HepG2 (cell line): ENCODE results near the gene EDN2. TPM values are rescaled to one million over a fixed set of nuclear protein-coding genes. Genes with fewer than 3 reads are reported as not detected.

ENCODE experiments used
- ATAC-seq: fragments of 200-7000 bp; cut with Tn5 transposase; 3 replicates; pipeline ENCODE4 v1.9.1; 2020; ENCODE audit warnings: mild to moderate bottlenecking, moderate library complexity
- BruUV-seq: library from RNA; stranded (reverse); fragments of 400-500 nt; replicated peaks from 2 replicates; lab custom pipeline; 2021; lab: Mats Ljungman, UMichigan
- CTCF ChIA-PET: fragments of 300-600 bp; formaldehyde crosslinking; extraction: SDS; loops from one replicate; lab custom pipeline; 2021; ENCODE audit warnings: low total read pairs, inconsistent platforms, low intra/inter-chr PET ratio; lab: Yijun Ruan, JAX
- POLR2A ChIA-PET: fragments of 350-600 bp; sonication (Branson Sonifier 250); formaldehyde crosslinking; loops from one replicate; lab custom pipeline; 2020; ENCODE audit warnings: antibody characterized with exemption, inconsistent platforms; lab: Yijun Ruan, JAX
- DNase-seq: peaks from one replicate; pipeline ENCODE4 v3.0.0-alpha.2; 2015; ENCODE audit warnings: low spot score
- FAIRE-seq: peaks from 3 replicates; lab custom pipeline; 2011; peaks lifted over from hg19 to GRCh38; lab: Jason Lieb, UNC
- H2AFZ ChIP-seq: one replicate; pipeline ENCODE4 v1.6.1; 2011; ENCODE audit warnings: low read length, inconsistent platforms
- H3K27ac ChIP-seq: fragments of 300-600 bp; 3 replicates; pipeline ENCODE4 v1.8.0; 2011; ENCODE audit warnings: mixed run types, mild to moderate bottlenecking, mixed read lengths, low read length, inconsistent platforms; ENCODE audit not compliant: insufficient read depth; ENCODE audit errors: extremely low read length
- H3K27me3 ChIP-seq, 2 experiments: fragments of 200-600 bp in 1 of 2; 2 replicates in 1 of 2; 3 replicates in 1 of 2; pipeline versions ENCODE4 v1.6.0 to v1.8.0; 2011; ENCODE audit warnings: low read length in 2 of 2, mild to moderate bottlenecking in 2 of 2, moderate library complexity in 2 of 2, inconsistent platforms in 1 of 2; ENCODE audit not compliant: insufficient read depth in 2 of 2, control insufficient read depth in 1 of 2
- H3K36me3 ChIP-seq, 2 experiments: fragments of 200-600 bp in 1 of 2; replicated peaks in 1 of 2; 2 replicates in 1 of 2; 3 replicates in 1 of 2; pipeline versions ENCODE4 v1.5.1 to v1.8.0; 2011; ENCODE audit warnings: low read length in 2 of 2, inconsistent platforms in 1 of 2; ENCODE audit not compliant: insufficient read depth in 2 of 2, control insufficient read depth in 1 of 2
- H3K4me1 ChIP-seq: 2 replicates; pipeline ENCODE4 v1.5.1; 2012; ENCODE audit warnings: low read length, inconsistent platforms; ENCODE audit not compliant: insufficient read depth
- H3K4me2 ChIP-seq: 2 replicates; pipeline ENCODE4 v1.6.0; 2011; ENCODE audit warnings: low read depth, low read length, inconsistent platforms
- H3K4me3 ChIP-seq, 3 experiments: fragments of 200-600 bp in 1 of 3; sonication (generic), shearing (Covaris generic) in 1 of 3; replicated peaks in 1 of 3; 2 replicates each; pipeline ENCODE4 v1.5.1; 2011 to 2016; ENCODE audit warnings: low read length in 3 of 3, inconsistent platforms in 2 of 3, low read depth in 2 of 3, mild to moderate bottlenecking in 2 of 3, control low read depth in 1 of 3, mixed read lengths in 1 of 3; ENCODE audit not compliant: insufficient read depth in 1 of 3
- H3K79me2 ChIP-seq: one replicate; pipeline ENCODE4 v1.6.1; 2011; ENCODE audit warnings: low read length, inconsistent platforms; ENCODE audit not compliant: insufficient read depth
- H3K9ac ChIP-seq: 2 replicates; pipeline ENCODE4 v1.6.0; 2011; ENCODE audit warnings: mild to moderate bottlenecking, low read depth, low read length, inconsistent platforms; ENCODE audit not compliant: insufficient read depth
- H3K9me3 ChIP-seq: 2 replicates; pipeline ENCODE4 v1.5.1; 2012; ENCODE audit warnings: mild to moderate bottlenecking, low read length
- H4K20me1 ChIP-seq: 2 replicates; pipeline ENCODE4 v1.6.0; 2011; ENCODE audit warnings: inconsistent platforms, mild to moderate bottlenecking, low read length, moderate library complexity; ENCODE audit not compliant: insufficient read depth
- FOXP1 ChIP-seq, 2 experiments: fragments of 450-650 bp in 1 of 2; IDR thresholded peaks; 2 replicates each; pipeline ENCODE4 v1.6.1; 2017 to 2018; ENCODE audit warnings: antibody characterized with exemption in 1 of 2
- KAT8 ChIP-seq: IDR thresholded peaks from 2 replicates; pipeline ENCODE4 v1.6.1; 2016; ENCODE audit warnings: missing genetic modification reagents, missing compliant biosample characterization
- MAF1 ChIP-seq: sonication (generic); formaldehyde crosslinking; IDR thresholded peaks from 2 replicates; pipeline ENCODE4 v1.5.0; 2020; ENCODE audit warnings: missing genetic modification reagents, borderline replicate concordance
- NR2F2 ChIP-seq: IDR thresholded peaks from 2 replicates; pipeline ENCODE4 v1.6.1; 2012; ENCODE audit warnings: low read depth, inconsistent platforms, borderline replicate concordance
- SMAD3 ChIP-seq: sonication (generic); formaldehyde crosslinking; IDR thresholded peaks from 2 replicates; pipeline ENCODE4 v1.4.0; 2020; ENCODE audit warnings: missing genetic modification reagents
- SRF ChIP-seq: IDR thresholded peaks from 2 replicates; pipeline ENCODE4 v1.6.1; 2011; ENCODE audit warnings: mild to moderate bottlenecking, low read depth, low read length, moderate library complexity
- ZNF318 ChIP-seq: sonication (generic); formaldehyde crosslinking; IDR thresholded peaks from 2 replicates; pipeline ENCODE4 v1.4.0; 2020; ENCODE audit warnings: mild to moderate bottlenecking, missing genetic modification reagents
- WGBS: methylation state at CpG from one replicate; pipeline ENCODE4 v1.1.6; 2017; ENCODE audit warnings: low lambda C conversion rate; 5-methylcytosine and 5-hydroxymethylcytosine counted together
- in situ Hi-C: cut with HindIII; loops from 2 replicates; pipeline ENCODE4 v1.10.0; 2017; ENCODE audit warnings: low pct_unique_long_range_greater_than_20kb; ENCODE audit not compliant: extremely low pct_ligation_motif_present
- intact Hi-C: fragments of 100-400 bp; cut with micrococcal nuclease; formaldehyde crosslinking; loops from one replicate; pipeline ENCODE4 v1.10.0; 2022; ENCODE audit not compliant: unreplicated experiment
- polyA plus RNA-seq, 8 experiments: library from polyadenylated mRNA; depleted of rRNA in 3 of 8; stranded (reverse) in 7 of 8; unstranded in 1 of 8; fragments of >200 nt; fragmentation: Illumina TruSeq in 4 of 8; extraction: Trizol in 4 of 8; gene quantifications; 2 replicates each; pipeline versions ENCODE4 v1.2.1 to v1.2.3, GENCODE V29; 2011 to 2016; ENCODE audit warnings: low read depth in 4 of 8, missing spikeins in 1 of 8, mixed read lengths in 1 of 8; ENCODE audit not compliant: insufficient read depth in 1 of 8
- total RNA-seq, 5 experiments: library from RNA; depleted of rRNA; stranded (reverse); fragments of >200 nt; fragmentation: Illumina TruSeq; extraction: Trizol; gene quantifications; 2 replicates each; pipeline ENCODE4 v1.2.3, GENCODE V29; 2016; ENCODE audit warnings: low read depth in 1 of 5
- TF ChIP-seq, protein P1 (sequence below): sonication (generic); formaldehyde crosslinking; IDR thresholded peaks from 2 replicates; pipeline ENCODE4 v1.5.1; 2020; ENCODE audit warnings: mild to moderate bottlenecking, missing genetic modification reagents, moderate library complexity
- TF ChIP-seq, protein P2 (sequence below): sonication (generic); formaldehyde crosslinking; IDR thresholded peaks from 2 replicates; pipeline ENCODE4 v1.8.0; 2022; ENCODE audit warnings: missing genetic modification reagents, mild to moderate bottlenecking, moderate library complexity, borderline replicate concordance

The EDN2 gene
- total and polyA plus RNA-seq, 2 of the 13 experiments (the other 11 are each of a cell fraction or from before 2014, with no cell fraction given), result not detected

DNA sequence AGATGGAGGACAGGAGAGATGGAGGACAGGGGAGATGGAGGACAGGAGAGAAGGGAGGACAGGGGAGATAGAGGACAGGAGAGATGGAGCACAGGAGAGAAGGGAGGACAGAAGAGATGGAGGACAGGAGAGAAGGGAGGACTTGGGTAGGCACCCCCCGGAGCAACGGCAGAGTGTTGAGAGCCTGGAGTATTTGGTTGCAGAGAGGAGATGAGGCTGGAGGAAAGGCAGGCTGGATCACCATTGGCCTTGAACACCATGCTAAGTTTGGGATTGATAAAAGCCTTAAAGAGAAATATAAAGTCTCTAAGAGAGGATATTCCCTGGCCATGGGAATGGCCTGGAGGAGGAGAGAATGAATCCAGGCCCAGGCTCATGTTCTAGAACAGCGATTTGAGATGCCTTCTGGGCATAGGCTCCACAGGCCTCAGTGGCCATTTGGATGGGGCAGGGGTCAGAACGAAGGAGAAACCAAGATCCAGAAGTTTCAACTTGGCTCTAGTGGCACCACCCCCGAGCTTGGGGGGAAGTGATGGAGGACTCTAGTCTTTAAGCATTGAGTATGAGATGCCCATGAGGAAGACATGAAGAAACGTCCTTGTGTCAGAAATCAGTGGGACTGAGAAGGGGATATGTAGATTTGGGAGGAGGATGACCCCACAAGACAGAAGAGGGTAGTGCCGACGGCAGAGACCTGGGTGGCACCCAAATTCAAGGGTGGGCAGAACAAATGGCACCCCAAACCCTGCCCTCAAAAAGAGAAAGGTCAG lies 47.9 kb upstream of the EDN2 start:
- WGBS, result 6% methylated on average over 8 of the region's 8 CpGs
- H3K9ac ChIP-seq, result no peak overlapping the region
- H2AFZ ChIP-seq, result no peak overlapping the region
- FAIRE-seq (no peak), ATAC-seq (no peak), DNase-seq (no peak)
- no peak overlapping the region for H3K27ac ChIP-seq
- BruUV-seq, result no TSS peak
- no peak overlapping the region for H3K4me3 ChIP-seq
- ChIA-PET CTCF (no interaction called here), POLR2A (no interaction called here)
- no peaks in the 10 kb centered on the region for H3K36me3 ChIP-seq
- H3K27me3 ChIP-seq, result peaks cover 5 to 31% of the 10 kb centered on the region in 2 experiments; a peak in 3 of 5 replicates
- no peaks in the 10 kb centered on the region for H3K4me1 ChIP-seq
- peaks cover 12% of the 10 kb centered on the region for H3K9me3 ChIP-seq
- intact Hi-C loops, result no loop called here
- in situ Hi-C loops, result no loop called here
- H4K20me1 ChIP-seq, result no peaks in the 10 kb centered on the region
- no peak overlapping the region for H3K4me2 ChIP-seq
- no peaks in the 10 kb centered on the region for H3K79me2 ChIP-seq
- TF ChIP-seq SRF (no peak), ZNF318 (CRISPR knock-in tag) (no peak), MAF1 (CRISPR knock-in tag) (no peak), FOXP1 (IDR thresholded peaks at IDR 0.05) (no peak), FOXP1 (CRISPR knock-in tag; IDR thresholded peaks at IDR 0.05) (no peak), NR2F2 (no peak), KAT8 (CRISPR knock-in tag) (no peak), SMAD3 (CRISPR knock-in tag) (no peak)
- TF ChIP-seq, protein P1, sequence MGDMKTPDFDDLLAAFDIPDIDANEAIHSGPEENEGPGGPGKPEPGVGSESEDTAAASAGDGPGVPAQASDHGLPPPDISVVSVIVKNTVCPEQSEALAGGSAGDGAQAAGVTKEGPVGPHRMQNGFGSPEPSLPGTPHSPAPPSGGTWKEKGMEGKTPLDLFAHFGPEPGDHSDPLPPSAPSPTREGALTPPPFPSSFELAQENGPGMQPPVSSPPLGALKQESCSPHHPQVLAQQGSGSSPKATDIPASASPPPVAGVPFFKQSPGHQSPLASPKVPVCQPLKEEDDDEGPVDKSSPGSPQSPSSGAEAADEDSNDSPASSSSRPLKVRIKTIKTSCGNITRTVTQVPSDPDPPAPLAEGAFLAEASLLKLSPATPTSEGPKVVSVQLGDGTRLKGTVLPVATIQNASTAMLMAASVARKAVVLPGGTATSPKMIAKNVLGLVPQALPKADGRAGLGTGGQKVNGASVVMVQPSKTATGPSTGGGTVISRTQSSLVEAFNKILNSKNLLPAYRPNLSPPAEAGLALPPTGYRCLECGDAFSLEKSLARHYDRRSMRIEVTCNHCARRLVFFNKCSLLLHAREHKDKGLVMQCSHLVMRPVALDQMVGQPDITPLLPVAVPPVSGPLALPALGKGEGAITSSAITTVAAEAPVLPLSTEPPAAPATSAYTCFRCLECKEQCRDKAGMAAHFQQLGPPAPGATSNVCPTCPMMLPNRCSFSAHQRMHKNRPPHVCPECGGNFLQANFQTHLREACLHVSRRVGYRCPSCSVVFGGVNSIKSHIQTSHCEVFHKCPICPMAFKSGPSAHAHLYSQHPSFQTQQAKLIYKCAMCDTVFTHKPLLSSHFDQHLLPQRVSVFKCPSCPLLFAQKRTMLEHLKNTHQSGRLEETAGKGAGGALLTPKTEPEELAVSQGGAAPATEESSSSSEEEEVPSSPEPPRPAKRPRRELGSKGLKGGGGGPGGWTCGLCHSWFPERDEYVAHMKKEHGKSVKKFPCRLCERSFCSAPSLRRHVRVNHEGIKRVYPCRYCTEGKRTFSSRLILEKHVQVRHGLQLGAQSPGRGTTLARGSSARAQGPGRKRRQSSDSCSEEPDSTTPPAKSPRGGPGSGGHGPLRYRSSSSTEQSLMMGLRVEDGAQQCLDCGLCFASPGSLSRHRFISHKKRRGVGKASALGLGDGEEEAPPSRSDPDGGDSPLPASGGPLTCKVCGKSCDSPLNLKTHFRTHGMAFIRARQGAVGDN (CRISPR knock-in tag), result no peak
- TF ChIP-seq, protein P2, sequence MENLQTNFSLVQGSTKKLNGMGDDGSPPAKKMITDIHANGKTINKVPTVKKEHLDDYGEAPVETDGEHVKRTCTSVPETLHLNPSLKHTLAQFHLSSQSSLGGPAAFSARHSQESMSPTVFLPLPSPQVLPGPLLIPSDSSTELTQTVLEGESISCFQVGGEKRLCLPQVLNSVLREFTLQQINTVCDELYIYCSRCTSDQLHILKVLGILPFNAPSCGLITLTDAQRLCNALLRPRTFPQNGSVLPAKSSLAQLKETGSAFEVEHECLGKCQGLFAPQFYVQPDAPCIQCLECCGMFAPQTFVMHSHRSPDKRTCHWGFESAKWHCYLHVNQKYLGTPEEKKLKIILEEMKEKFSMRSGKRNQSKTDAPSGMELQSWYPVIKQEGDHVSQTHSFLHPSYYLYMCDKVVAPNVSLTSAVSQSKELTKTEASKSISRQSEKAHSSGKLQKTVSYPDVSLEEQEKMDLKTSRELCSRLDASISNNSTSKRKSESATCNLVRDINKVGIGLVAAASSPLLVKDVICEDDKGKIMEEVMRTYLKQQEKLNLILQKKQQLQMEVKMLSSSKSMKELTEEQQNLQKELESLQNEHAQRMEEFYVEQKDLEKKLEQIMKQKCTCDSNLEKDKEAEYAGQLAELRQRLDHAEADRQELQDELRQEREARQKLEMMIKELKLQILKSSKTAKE, result no peak
